ENCODE results near the gene CACNB1. TPM values are rescaled to one million over a fixed set of nuclear protein-coding genes. Genes with fewer than 3 reads are reported as not detected.

The CACNB1 gene
- total and polyA plus RNA-seq, 2 of the 13 experiments (the other 11 are each of a cell fraction or from before 2014, with no cell fraction given), result 0.75 to 1.5 TPM

DNA sequence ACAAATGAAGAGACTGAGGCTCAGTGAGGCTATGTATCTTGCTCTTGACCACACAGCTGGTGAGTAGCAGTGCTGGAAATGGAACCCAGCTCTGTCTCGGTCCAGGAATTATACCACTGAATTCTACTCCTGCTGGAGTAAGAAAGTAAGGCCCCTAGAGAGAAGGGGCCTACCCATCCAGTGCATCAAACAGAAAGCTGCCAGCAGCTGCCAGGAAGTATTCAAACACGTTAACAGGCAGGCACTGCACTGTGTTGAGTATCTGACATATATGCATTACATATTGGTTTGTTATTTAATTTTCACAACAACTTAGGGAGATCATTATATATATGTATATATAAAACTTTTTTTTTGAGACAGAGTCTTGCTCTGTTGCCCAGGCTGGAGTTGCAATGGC is 35.5 kb downstream of the CACNB1 start:
- ChIA-PET POLR2A (no interaction called here), CTCF (ENCODE audit: low intra/inter-chr PET ratio, low total read pairs) (no interaction called here)
- H2AFZ ChIP-seq (ENCODE audit: low read length), result no peak overlapping the region
- no peaks in the 10 kb centered on the region for H3K36me3 ChIP-seq (replicated peaks in 1 of 2; ENCODE audit: control insufficient read depth in 1 of 2, insufficient read depth in 2 of 2, low read length in 2 of 2)
- H3K4me3 ChIP-seq (replicated peaks in 1 of 3; ENCODE audit: insufficient read depth in 1 of 3, low read depth in 2 of 3, low read length in 3 of 3), result no peak overlapping the region
- in situ Hi-C loops (cut with HindIII; ENCODE audit: extremely low pct_ligation_motif_present, low pct_unique_long_range_greater_than_20kb), result loop anchor here (25.0 kb wide), 1 partner anchor 400 kb away; the partner anchor contains the start of gene PSMB3
- FAIRE-seq, result no peak
- H3K9ac ChIP-seq (ENCODE audit: insufficient read depth, low read depth, low read length), result no peak overlapping the region
- no peak for ATAC-seq
- no peaks in the 10 kb centered on the region for H4K20me1 ChIP-seq (ENCODE audit: insufficient read depth, low read length)
- TF ChIP-seq KLF11 (CRISPR knock-in tag; IDR thresholded peaks at IDR 0.05) (no peak), ZNF629 (CRISPR knock-in tag; conservative IDR thresholded peaks at IDR 0.05) (peak; percentile 45; the same call in 1 of the 2 replicates)
- intact Hi-C loops (cut with micrococcal nuclease; ENCODE audit: unreplicated experiment), result no loop called here
- no peak overlapping the region for H3K4me2 ChIP-seq (ENCODE audit: low read depth, low read length)
- BruUV-seq (replicated peaks), result no TSS peak
- no peak overlapping the region for H3K27ac ChIP-seq (ENCODE audit: extremely low read length, insufficient read depth, low read length)
- H3K27me3 ChIP-seq (ENCODE audit: control insufficient read depth in 1 of 2, insufficient read depth in 2 of 2, low read length in 2 of 2), result peaks cover 4 to 22% of the 10 kb centered on the region in 2 experiments; a peak in 4 of 5 replicates
- 49% methylated on average over 2 of the region's 2 CpGs for WGBS (ENCODE audit: low lambda C conversion rate)
- H3K4me1 ChIP-seq (ENCODE audit: insufficient read depth, low read length), result peaks cover 14% of the 10 kb centered on the region; the same call in 1 of the 2 replicates
- no peaks in the 10 kb centered on the region for H3K9me3 ChIP-seq (ENCODE audit: low read length)
- DNase-seq (ENCODE audit: low spot score), result no peak
- no peaks in the 10 kb centered on the region for H3K79me2 ChIP-seq (ENCODE audit: insufficient read depth, low read length)

DNA sequence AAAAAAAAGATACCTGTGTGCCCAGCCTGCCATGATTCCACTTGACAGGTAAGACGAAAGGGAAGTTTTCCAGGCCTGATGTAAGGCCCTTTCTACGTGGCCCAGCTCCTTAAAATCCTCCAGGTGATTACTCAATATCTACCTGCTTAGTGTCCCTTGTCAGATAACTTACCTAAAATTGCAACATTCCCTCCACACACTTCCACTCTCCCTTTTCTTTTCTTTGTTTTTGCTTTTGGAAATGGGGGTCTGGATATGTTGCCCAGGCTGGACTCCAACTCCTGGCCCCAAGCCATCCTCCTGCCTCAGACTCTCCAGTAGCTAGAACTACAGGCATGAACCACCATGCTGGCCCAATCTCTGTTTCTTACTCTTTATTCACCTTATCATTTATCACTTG is 38.8 kb downstream of the CACNB1 start:
- Histone ChIP-seq H4K20me1 (ENCODE audit: insufficient read depth, low read length) (no peaks in the 10 kb centered on the region), H3K9me3 (ENCODE audit: low read length) (no peaks in the 10 kb centered on the region), H3K27me3 (ENCODE audit: control insufficient read depth in 1 of 2, insufficient read depth in 2 of 2, low read length in 2 of 2) (peaks cover 2 to 5% of the 10 kb centered on the region in 2 experiments), H3K4me2 (ENCODE audit: low read depth, low read length) (no peak overlapping the region), H3K4me3 (replicated peaks in 1 of 3; ENCODE audit: insufficient read depth in 1 of 3, low read depth in 2 of 3, low read length in 3 of 3) (no peak overlapping the region), H3K4me1 (ENCODE audit: insufficient read depth, low read length) (peaks cover 24% of the 10 kb centered on the region), H3K36me3 (replicated peaks in 1 of 2; ENCODE audit: control insufficient read depth in 1 of 2, insufficient read depth in 2 of 2, low read length in 2 of 2) (no peaks in the 10 kb centered on the region), H3K27ac (ENCODE audit: extremely low read length, insufficient read depth, low read length) (no peak overlapping the region), H3K9ac (ENCODE audit: insufficient read depth, low read depth, low read length) (no peak overlapping the region), H3K79me2 (ENCODE audit: insufficient read depth, low read length) (no peaks in the 10 kb centered on the region), H2AFZ (ENCODE audit: low read length) (no peak overlapping the region)
- intact Hi-C loops (cut with micrococcal nuclease; ENCODE audit: unreplicated experiment), result loop anchor here (10.0 kb wide), 1 partner anchor 244 kb away; no protein-coding TSS in a partner anchor
- BruUV-seq (replicated peaks), result no TSS peak
- CTCF ChIA-PET (ENCODE audit: low intra/inter-chr PET ratio, low total read pairs), result no interaction called here
- in situ Hi-C loops (cut with HindIII; ENCODE audit: extremely low pct_ligation_motif_present, low pct_unique_long_range_greater_than_20kb), result loop anchor here (25.0 kb wide), 1 partner anchor 396 kb away; the partner anchor contains the start of gene PSMB3
- DNase-seq (ENCODE audit: low spot score) (no peak), FAIRE-seq (no peak), ATAC-seq (no peak)
- WGBS (ENCODE audit: low lambda C conversion rate), result 18% methylated on average over 2 of the region's 2 CpGs
- POLR2A ChIA-PET, result interaction anchor here (0.9 kb wide), 1 partner anchor 305 kb away, joined by 4 read pairs; the partner anchor contains the start of gene RPL23
- TF ChIP-seq, protein P1, sequence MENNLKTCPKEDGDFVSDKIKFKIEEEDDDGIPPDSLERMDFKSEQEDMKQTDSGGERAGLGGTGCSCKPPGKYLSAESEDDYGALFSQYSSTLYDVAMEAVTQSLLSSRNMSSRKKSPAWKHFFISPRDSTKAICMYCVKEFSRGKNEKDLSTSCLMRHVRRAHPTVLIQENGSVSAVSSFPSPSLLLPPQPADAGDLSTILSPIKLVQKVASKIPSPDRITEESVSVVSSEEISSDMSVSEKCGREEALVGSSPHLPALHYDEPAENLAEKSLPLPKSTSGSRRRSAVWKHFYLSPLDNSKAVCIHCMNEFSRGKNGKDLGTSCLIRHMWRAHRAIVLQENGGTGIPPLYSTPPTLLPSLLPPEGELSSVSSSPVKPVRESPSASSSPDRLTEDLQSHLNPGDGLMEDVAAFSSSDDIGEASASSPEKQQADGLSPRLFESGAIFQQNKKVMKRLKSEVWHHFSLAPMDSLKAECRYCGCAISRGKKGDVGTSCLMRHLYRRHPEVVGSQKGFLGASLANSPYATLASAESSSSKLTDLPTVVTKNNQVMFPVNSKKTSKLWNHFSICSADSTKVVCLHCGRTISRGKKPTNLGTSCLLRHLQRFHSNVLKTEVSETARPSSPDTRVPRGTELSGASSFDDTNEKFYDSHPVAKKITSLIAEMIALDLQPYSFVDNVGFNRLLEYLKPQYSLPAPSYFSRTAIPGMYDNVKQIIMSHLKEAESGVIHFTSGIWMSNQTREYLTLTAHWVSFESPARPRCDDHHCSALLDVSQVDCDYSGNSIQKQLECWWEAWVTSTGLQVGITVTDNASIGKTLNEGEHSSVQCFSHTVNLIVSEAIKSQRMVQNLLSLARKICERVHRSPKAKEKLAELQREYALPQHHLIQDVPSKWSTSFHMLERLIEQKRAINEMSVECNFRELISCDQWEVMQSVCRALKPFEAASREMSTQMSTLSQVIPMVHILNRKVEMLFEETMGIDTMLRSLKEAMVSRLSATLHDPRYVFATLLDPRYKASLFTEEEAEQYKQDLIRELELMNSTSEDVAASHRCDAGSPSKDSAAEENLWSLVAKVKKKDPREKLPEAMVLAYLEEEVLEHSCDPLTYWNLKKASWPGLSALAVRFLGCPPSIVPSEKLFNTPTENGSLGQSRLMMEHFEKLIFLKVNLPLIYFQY (CRISPR knock-in tag; IDR thresholded peaks at IDR 0.05; ENCODE audit: borderline replicate concordance), result no peak
- TF ChIP-seq, protein P2, sequence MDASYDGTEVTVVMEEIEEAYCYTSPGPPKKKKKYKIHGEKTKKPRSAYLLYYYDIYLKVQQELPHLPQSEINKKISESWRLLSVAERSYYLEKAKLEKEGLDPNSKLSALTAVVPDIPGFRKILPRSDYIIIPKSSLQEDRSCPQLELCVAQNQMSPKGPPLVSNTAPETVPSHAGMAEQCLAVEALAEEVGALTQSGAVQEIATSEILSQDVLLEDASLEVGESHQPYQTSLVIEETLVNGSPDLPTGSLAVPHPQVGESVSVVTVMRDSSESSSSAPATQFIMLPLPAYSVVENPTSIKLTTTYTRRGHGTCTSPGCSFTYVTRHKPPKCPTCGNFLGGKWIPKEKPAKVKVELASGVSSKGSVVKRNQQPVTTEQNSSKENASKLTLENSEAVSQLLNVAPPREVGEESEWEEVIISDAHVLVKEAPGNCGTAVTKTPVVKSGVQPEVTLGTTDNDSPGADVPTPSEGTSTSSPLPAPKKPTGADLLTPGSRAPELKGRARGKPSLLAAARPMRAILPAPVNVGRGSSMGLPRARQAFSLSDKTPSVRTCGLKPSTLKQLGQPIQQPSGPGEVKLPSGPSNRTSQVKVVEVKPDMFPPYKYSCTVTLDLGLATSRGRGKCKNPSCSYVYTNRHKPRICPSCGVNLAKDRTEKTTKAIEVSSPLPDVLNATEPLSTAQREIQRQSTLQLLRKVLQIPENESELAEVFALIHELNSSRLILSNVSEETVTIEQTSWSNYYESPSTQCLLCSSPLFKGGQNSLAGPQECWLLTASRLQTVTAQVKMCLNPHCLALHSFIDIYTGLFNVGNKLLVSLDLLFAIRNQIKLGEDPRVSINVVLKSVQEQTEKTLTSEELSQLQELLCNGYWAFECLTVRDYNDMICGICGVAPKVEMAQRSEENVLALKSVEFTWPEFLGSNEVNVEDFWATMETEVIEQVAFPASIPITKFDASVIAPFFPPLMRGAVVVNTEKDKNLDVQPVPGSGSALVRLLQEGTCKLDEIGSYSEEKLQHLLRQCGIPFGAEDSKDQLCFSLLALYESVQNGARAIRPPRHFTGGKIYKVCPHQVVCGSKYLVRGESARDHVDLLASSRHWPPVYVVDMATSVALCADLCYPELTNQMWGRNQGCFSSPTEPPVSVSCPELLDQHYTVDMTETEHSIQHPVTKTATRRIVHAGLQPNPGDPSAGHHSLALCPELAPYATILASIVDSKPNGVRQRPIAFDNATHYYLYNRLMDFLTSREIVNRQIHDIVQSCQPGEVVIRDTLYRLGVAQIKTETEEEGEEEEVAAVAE (CRISPR knock-in tag; IDR thresholded peaks at IDR 0.05; ENCODE audit: borderline replicate concordance), result no peak
- TF ChIP-seq, protein P3, sequence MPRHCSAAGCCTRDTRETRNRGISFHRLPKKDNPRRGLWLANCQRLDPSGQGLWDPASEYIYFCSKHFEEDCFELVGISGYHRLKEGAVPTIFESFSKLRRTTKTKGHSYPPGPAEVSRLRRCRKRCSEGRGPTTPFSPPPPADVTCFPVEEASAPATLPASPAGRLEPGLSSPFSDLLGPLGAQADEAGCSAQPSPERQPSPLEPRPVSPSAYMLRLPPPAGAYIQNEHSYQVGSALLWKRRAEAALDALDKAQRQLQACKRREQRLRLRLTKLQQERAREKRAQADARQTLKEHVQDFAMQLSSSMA (CRISPR knock-in tag; IDR thresholded peaks at IDR 0.05), result no peak
- TF ChIP-seq HDAC2 (CRISPR knock-in tag; IDR thresholded peaks at IDR 0.05), result no peak
- TF ChIP-seq CEBPB (IDR thresholded peaks at IDR 0.05; ENCODE audit: borderline replicate concordance, low read depth, low read length), result peak; percentile 62
